Adipose tissue (tissue), 3 donors: Measurements from ENCODE around the gene MACROD2. TPM values are rescaled to one million over a fixed set of nuclear protein-coding genes. Genes with fewer than 3 reads are reported as not detected.

Experiments used
- H3K27ac ChIP-seq: one replicate; pipeline ENCODE4 v1.5.1; 2013; ENCODE audit warnings: low read depth, low read length
- WGBS, 3 donors: extraction: QIAGEN DNeasy Blood & Tissue Kit; methylation state at CpG; one replicate each; pipeline ENCODE4 v1.1.7; 2013; 5-methylcytosine and 5-hydroxymethylcytosine counted together
- polyA plus RNA-seq, 3 donors: library from polyadenylated mRNA; stranded (reverse); fragments of 200-250 nt; gene quantifications; one replicate each; pipeline ENCODE4 v1.2.3, GENCODE V29; 2013
- donor health status: healthy with polysubstance abuse.
- donor health status: Bipolar disorder and iron deficiency.
- donor health status: healthy.

The MACROD2 gene
- polyA plus RNA-seq, 3 donors, result 0.11 to 0.98 (median 0.56) TPM

DNA sequence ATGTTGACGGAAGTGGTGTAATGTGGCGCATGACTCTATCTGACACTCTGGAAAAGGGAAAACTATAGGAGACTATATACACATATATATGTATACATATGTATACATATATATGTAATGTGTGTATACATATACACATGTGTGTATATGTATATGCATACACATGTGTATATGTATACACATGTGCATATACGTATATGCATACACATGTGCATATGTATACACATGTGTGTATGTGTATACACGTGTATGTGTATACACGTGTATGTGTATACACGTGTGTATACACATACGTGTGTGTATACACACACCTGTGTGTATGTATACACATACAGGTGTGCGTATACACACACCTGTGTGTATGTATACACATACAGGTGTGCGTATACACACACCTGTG lies 1025.5 kb downstream of the MACROD2 start:
- WGBS, 3 donors, result 90 to 92% (median 92%) methylated on average over 9 of the region's 9 CpGs
- H3K27ac ChIP-seq, result no peak overlapping the region

DNA sequence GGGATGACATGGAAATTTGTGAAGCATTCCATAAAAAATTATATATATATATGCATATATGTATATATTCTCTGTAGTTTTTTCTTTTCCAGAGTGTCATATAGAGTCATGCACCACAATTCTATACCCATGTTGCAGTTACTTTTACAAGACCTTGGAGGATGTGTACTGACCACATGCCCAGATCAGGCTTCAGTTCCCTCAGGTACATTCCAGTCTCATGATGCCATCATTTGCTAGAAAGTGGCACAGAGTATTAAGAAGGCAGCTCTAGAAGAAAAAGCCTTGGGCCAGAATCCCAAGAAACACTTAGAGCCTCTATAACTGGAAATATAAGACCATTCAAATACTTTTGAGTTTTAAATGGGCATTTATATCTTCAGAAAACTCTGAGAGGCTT lies 1027.6 kb downstream of the MACROD2 start:
- H3K27ac ChIP-seq, result no peak overlapping the region

DNA sequence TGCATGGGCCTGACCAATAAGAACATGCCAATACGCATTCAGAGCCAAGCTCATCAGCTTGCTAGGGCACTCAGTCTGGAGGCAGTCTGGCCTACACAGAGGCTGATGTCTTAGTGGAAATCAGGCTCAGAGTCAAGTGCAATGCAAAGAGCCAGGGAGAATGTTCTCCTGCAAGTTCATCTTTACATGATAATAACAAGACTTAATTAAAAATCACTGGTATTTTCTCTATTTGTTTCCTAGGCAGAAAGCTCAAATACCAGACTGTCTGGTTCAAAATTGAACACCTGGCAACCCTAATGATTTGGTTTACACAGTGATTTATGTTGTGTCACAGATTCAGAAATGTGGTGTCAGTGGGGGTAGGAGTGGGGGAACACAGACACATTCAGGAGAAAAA lies 1031.4 kb downstream of the MACROD2 start:
- H3K27ac ChIP-seq, result no peak overlapping the region
- 96 to 100% (median 100%) methylated on average over 1 of the region's 1 CpG for WGBS, 3 donors

DNA sequence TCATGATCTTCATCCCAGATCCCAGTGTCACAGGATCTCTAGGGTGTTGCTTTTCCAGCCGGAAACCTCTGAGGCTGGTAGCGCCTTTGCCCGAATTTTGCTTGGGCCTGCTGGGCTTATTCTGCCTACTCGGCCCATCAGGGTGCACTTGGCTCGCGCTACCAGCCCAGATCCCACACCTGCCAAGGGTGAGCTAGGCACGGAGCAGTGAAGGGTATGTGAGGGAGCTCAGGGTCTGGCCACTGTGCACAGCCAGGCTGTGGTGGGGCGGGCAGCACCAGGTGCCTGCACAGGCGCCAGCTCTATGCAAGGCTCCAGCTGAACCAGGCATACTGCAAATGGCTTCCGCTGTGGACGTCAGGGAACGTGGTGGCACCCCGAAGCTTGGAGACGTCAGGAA lies 1035.5 kb downstream of the MACROD2 start:
- 94 to 95% (median 94%) methylated on average over 14 of the region's 14 CpGs for WGBS, 3 donors

DNA sequence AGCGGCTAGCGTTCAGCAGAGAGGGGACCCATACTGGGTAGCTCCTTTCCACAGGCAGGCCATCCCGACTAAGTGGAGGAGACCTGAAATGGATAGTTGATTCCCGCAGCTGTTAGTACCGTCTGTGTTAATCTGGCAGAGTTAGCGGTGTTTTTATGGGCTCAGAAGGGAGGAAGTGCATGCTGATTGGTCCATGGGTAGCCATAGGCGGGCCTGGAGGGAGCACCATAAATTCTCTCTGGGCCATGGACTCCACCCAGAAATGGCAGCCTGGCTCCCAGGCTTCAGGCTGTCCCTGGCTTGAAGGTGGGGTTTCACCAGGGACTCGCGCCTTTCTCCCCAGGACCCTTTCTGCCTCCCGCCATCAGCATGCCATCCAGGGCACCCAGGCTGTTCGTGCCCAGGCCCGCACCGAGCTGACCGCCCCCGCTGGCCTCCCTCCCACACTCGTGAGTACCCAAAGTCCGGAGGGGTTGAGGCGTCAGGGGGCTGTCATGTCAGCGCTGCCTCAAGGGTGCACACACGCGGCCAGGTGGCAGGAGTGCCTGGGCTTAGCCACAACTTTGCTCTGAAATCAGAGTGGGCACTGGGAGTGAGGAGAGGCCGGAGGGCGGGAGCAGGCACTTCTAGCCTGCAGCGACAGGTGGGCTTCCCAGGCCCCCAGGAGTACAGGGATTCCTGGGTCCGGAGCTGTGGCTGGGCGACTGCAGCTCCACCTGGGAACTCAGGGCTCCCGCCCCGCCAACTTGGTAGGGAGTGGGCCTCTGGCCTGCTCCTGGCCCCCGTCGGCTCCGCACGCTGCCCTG lies 1036.4 kb downstream of the MACROD2 start:
- no peak overlapping the region for H3K27ac ChIP-seq
- WGBS, 3 donors, result 90 to 94% (median 93%) methylated on average over 31 to 32 of the region's 32 CpGs

More for the DNA sequence above, 1035.5 kb downstream of the MACROD2 start:
- H3K27ac ChIP-seq, result no peak overlapping the region

DNA sequence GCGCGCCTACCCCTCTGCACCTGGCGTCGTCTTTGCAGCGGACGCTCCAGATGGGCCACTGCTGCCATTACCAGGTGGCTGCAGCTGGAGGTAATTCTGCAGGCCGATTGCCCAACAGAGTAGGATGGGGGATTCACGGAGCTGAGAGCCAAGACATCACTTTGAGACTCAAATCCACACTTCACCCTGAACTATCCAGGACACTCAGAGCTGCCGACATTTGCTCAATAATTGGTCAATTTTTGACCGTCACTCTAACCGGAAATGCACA lies 1037.0 kb downstream of the MACROD2 start:
- 90 to 94% (median 92%) methylated on average over 11 of the region's 11 CpGs for WGBS, 3 donors
- no peak overlapping the region for H3K27ac ChIP-seq

DNA sequence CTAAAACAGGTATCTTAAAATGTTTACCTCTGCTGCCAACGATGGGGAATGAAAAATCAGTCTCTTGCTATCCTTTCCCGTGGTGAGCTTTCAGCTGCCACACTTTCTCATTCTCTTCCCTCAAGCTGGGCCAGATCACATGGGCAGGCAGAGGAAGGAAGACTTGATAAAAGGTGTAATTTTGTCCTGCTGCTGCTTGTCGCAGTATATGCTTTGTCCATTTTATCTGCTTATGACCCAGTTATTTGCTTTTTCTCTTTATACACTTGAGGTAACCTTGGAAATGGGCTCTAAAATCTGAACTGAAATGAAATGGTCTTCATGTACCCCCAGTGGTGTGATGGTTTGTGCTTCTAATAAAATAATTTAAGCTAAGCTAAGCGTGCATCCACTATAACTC lies 1038.0 kb downstream of the MACROD2 start:
- H3K27ac ChIP-seq, result no peak overlapping the region
- 60 to 77% (median 62%) methylated on average over 4 of the region's 4 CpGs for WGBS, 3 donors

DNA sequence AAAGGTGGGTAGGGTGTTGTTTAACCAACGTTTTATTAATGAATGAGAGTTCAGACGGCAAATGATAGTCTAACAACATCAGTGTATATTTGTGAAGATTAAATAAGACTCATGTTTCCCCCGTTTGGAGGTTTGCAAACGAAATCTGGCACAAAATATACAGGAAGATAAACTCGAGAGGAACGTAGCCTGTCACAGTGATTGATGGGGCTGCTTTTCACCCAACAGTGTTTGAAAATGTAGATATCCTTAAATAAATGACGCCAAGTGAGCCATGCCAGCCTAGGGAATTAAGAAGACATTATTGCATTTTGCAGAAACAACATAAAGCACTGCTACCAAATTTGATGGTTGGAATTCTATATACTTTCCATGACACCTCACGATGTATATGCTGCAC lies 1038.6 kb downstream of the MACROD2 start:
- WGBS, 3 donors, result 21 to 40% (median 31%) methylated on average over 8 of the region's 8 CpGs
- H3K27ac ChIP-seq, result no peak overlapping the region

DNA sequence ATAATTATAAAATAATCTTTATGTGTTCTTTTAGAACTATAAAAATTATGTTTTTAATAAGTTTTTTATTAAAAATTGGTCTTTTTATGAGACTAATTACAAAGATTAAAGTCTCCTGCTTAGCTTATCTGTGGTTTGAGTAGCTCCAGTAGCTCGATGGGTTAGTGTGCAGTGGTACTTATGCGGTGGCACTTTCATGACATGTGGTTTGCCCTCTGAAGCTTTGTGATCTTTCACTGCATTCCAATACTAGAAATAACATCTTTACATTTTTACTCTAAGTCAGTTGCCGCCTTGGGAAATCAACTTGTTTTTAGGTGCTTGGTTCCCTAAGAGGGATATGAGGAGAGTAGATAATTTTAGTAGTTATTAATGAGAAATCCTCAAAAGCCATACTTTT lies 1041.6 kb downstream of the MACROD2 start:
- H3K27ac ChIP-seq, result no peak overlapping the region
- 83 to 89% (median 83%) methylated on average over 3 of the region's 3 CpGs for WGBS, 3 donors

DNA sequence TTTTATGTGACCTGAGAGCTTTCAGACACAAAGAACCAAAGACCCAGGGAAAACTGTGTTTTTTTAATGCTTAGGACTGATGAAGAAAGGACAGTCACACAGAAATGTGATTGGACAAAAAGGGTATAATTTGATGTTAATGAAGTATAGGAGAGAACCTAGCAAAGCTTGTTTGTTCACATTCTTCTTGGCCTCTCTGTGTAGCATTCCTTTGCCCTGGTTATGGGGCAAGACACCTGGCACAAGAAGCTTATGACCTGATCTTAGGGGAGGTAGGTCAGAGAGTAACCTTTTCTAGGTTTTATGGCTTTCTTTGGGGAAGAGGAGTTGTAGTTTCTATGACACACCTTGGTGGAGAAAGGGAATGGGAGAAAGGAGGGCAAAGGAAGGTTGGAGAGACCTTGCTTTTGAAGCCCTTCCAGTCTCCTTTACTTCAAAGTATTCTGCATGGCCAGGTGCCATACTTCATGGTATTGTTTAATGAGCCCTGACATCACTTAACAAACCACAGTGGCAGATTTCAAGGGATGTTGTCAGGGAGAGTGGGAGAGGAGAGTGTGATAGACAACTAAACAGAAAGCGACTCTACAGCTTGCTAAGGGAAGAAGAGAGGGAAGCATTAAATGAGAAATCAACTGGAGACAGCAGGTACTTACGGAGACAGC lies 1043.9 kb downstream of the MACROD2 start:
- no peak overlapping the region for H3K27ac ChIP-seq
- WGBS, 3 donors, result 75 to 93% (median 81%) methylated on average over 2 of the region's 2 CpGs

DNA sequence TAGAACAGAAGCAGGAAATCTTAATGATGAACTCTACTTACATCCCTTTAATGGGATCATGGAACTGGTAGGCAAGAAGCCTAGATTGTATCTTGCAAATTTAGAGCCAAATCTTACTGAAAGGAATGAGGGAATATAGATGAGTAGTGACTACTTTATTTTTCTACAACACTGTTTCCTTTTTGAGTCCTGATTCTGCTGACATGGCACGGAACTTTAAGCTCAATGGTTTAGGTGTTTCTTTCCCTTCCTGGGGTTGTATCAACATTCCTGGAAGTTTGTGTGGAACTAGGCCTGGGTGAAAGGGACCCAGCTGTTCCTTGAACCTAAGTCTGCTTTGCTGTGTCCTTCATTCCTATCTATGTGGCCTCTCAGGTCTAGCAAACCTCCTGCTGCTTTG lies 1047.4 kb downstream of the MACROD2 start:
- 79 to 96% (median 91%) methylated on average over 1 of the region's 1 CpG for WGBS, 3 donors

DNA sequence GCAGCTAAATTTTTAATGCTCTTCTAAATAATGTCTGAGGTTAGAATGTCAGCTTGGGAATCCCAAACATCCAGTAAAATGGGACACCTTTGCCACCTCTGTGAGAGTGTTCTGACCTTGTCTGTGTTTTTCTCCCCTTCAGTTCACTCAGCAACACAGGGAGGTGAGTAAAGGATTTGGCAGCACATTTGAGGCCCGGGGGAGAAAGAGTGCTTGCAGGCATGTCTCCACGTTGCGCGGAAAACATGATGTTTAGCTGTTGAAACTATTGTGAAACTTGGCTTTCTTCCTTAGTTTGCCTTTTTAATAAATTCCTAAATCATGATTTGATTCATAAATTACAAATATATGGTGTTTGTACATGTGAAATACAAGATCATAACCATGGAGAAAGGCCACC lies 1049.9 kb downstream of the MACROD2 start:
- H3K27ac ChIP-seq, result no peak overlapping the region
- WGBS, 3 donors, result 51 to 64% (median 55%) methylated on average over 4 of the region's 4 CpGs

More for the DNA sequence above, 1047.4 kb downstream of the MACROD2 start:
- no peak overlapping the region for H3K27ac ChIP-seq

DNA sequence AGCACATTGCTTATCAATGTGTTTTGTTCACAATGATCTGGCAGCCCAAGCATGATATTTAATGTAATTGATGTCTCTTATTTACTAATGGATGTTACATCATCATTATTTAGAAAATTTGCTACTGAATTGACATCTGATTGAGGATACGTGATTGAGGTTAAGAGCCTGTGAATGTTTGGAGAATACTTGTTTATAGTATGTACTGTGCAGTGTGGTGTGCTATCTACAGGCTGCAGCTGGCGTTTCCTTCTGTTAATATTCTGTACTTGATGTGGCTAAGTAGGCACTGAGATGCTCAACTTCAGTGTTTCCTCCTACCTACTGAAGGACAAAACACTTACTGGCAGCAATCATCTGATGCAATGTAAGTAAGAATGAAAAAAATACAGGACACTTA lies 1051.7 kb downstream of the MACROD2 start:
- no peak overlapping the region for H3K27ac ChIP-seq
- WGBS, 3 donors, result 39 to 57% (median 44%) methylated on average over 2 of the region's 2 CpGs

DNA sequence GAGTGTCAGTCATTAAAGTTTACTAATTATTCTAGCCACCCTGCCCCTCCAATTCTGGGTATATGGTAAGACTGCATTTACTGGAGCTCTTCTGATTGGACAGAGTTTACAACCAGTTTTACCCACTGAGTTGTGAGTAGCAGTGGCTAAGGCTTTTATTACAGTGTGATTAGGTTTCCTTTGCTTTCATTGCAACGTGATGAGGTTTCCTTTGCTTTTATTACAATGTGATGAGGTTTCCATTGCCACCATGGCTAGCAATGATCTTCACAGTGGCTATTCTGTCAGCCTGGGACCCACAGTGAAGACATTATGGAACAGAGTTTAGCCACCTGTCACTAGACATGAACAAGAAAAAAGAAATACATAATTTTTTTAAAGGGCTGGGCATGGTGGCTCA lies 1052.3 kb downstream of the MACROD2 start:
- H3K27ac ChIP-seq, result no peak overlapping the region
- 28 to 50% (median 35%) methylated on average over 1 of the region's 1 CpG for WGBS, 3 donors

DNA sequence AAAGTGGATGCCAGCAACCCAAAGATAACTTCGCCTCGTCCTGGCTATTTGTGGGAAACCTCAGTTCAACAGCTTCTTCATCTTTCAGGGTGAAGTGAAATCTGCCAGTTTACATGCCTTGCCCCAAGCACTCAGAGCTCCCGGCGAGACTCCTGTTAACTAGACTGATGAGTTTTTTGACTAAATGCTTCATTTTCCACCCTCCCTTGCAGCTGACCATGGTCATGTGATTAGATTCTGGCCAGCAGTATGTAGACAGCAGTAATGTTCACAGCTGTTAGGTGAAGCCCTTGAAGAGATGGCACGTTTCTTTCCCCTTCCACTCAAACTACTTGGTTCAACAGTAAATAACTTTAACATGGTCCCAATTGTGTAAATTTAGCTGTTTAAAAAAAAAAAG lies 1060.9 kb downstream of the MACROD2 start:
- no peak overlapping the region for H3K27ac ChIP-seq
- WGBS, 3 donors, result 64 to 75% (median 69%) methylated on average over 5 of the region's 5 CpGs

DNA sequence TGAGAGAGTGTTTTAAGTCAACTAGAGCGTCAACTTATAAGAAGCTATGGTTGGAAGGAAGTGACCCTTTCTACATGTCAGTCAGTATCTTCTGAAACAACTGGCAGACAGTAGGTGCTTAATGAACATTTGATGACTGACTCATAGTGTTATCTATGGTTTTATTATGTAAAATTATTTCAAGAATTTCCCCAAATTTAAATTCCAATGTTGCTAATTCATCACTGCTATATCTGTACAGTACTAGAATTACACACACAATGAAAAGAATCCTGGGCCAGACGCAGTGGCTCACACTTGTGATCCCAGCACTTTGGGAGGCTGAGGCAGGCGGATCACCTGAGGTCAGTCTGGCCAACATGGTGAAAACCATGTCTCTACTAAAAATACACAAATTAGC lies 1063.5 kb downstream of the MACROD2 start:
- 77 to 96% (median 77%) methylated on average over 3 of the region's 3 CpGs for WGBS, 3 donors
- H3K27ac ChIP-seq, result no peak overlapping the region

DNA sequence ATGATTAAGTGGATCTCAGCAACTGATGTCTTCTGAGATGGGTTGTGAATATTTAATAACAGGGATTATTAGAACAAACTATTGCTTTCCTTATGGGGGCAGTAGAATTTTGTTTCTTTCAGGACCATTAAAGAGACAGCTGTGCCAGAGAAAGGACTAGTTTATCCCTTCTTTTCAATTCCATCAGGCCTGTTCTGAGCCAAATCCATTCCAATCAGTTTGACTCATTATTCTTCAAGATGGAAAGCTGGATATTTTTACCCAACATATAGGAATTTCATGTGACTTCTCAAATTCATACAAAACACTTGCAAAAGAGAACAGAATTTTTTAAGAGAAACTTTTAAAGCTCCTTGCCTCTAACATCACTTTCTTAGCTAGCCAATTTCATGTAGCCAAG lies 1064.1 kb downstream of the MACROD2 start:
- H3K27ac ChIP-seq, result no peak overlapping the region

DNA sequence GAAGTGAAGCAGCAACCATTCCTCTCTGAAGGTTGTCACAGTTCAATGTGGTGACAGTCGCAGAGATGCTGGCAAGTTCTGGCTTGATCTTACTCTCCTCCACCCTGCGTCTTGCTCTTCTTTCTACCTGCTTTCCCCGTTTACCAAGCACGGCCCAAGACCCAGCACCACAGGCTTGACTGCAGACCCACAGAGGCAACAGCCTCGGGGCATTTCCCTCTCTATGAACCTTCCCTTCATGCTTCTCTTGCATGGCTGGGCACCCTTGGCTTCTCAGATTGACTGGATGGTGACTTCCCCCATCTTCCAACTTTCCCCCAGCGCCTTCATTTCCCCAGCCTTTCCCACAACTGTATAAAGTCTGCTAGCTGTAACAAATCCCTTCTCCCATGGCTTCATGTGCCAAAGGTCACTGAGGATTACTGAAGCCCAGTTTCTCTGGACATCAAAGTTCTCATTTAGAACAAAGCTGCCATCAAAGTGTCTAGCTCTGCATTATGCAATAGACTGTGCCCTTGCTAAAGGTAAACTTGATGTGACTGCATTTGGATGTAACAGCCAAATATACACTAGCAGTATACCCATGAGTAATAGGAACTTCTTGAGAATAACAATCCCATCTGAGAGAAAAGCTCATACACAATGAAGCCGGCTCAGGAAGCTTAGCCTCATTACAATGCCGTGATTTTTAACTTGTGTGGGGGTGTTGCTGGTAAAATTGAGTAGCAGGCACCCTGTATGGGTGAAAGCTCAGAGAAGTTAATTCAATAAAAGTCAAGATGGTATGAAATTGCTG lies 1065.1 kb downstream of the MACROD2 start:
- 81 to 88% (median 87%) methylated on average over 8 of the region's 8 CpGs for WGBS, 3 donors
- no peak overlapping the region for H3K27ac ChIP-seq

DNA sequence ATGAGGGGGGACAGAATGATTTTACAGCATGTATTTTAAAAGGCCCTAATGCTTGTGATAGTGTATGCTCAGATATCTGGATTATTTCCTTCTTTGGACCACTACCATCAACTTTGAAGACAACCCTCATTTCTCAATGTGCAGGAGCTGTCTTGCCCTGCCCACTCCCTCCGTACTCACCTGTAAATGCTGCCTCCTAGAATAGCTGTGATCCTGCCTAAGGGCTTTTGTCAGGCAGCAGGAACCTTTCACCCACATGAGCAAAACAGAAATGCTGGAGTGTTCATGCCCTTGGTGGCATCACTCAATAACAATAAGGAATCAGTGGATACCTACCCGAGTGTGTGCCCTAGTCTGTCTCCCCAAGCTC lies 1065.7 kb downstream of the MACROD2 start:
- WGBS, 3 donors, result 80 to 90% (median 82%) methylated on average over 2 of the region's 2 CpGs
- H3K27ac ChIP-seq, result no peak overlapping the region

DNA sequence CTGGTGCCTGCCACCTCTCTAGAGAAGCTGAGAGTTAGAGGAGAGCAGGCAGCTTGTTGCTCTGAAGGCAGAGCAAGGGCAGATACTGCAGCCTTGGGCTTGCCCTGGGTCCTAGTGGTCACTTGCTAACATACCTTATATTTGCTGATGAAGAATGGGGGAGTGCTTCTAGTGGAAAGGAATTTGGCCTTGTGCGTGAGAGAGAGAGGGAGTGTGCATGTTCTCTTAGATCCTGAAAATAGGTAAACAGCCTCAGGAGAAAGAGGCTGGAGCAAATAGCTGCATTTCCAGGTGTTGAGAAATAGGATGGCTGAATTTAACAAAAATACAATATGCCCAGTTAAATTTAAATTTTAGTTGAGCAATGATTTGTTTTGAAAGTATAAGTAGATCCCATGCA lies 1066.6 kb downstream of the MACROD2 start:
- WGBS, 3 donors, result 39 to 85% (median 81%) methylated on average over 1 of the region's 1 CpG
- no peak overlapping the region for H3K27ac ChIP-seq
